HFFc6 (cell line): Measurements from ENCODE around the gene NEDD4. TPM values are rescaled to one million over a fixed set of nuclear protein-coding genes. Genes with fewer than 3 reads are reported as not detected.
"Not testable (repeated sequence)": the region's sequence is repeated elsewhere in the genome, so short reads cannot be mapped to it uniquely, and the experiment has no call there.

Experiments
- DNase-seq: peaks from one replicate; pipeline ENCODE4 v3.0.0-alpha.2; 2018
- H3K27ac Mint-ChIP-seq: 2 replicates; pipeline ENCODE4 v1.8.0; 2020; ENCODE audit warnings: mild to moderate bottlenecking, mixed read lengths
- H3K27me3 Mint-ChIP-seq: 2 replicates; pipeline ENCODE4 v1.8.0; 2021; ENCODE audit warnings: mild to moderate bottlenecking, moderate library complexity, mixed read lengths; ENCODE audit not compliant: insufficient read depth
- H3K36me3 Mint-ChIP-seq: 2 replicates; pipeline ENCODE4 v1.8.0; 2021; ENCODE audit warnings: low read depth, mixed read lengths
- H3K4me1 Mint-ChIP-seq: 2 replicates; pipeline ENCODE4 v1.8.0; 2020; ENCODE audit warnings: low read depth, mixed read lengths
- H3K4me3 Mint-ChIP-seq: 2 replicates; pipeline ENCODE4 v1.8.0; 2020; ENCODE audit warnings: mild to moderate bottlenecking, moderate library complexity, mixed read lengths
- H3K9me3 Mint-ChIP-seq: 2 replicates; pipeline ENCODE4 v1.8.0; 2020; ENCODE audit warnings: mild to moderate bottlenecking, mixed read lengths
- CTCF ChIP-seq: fragments of 200-600 bp; sonication (generic); IDR thresholded peaks from 2 replicates; pipeline ENCODE4 v1.5.0; 2021; ENCODE audit warnings: antibody characterized with exemption, mild to moderate bottlenecking
- total RNA-seq, 6 experiments: library from RNA; stranded (reverse); fragmentation: NEBNext Ultra II Directional; extraction: Animal tissue kit (Norgen Biotek cat#: 25700); gene quantifications; 2 replicates in 1 of 6; 3 replicates in 5 of 6; pipeline ENCODE4 v1.2.3, GENCODE V29; 2021

The NEDD4 gene
- total RNA-seq, 6 experiments from 2014 or later, result 27.0 to 37.7 (median 34.0) TPM

- Mint-ChIP-seq H3K9me3 (no peaks in the 10 kb centered on the region), H3K4me3 (no peak overlapping the region), H3K36me3 (no peaks in the 10 kb centered on the region), H3K27me3 (peaks cover 5% of the 10 kb centered on the region), H3K4me1 (peaks cover 13% of the 10 kb centered on the region), H3K27ac (no peak overlapping the region)
- DNase-seq, result no peak
- TF ChIP-seq CTCF, result peak; percentile 81
These were observed 204.2 kb downstream of the NEDD4 start for GRCh38 chr15:55789066-55789660.

- Mint-ChIP-seq H3K27me3 (peaks cover 6% of the 10 kb centered on the region), H3K27ac (no peak overlapping the region), H3K9me3 (no peaks in the 10 kb centered on the region), H3K36me3 (no peaks in the 10 kb centered on the region), H3K4me3 (no peak overlapping the region), H3K4me1 (peaks cover 1% of the 10 kb centered on the region)
- DNase-seq, result no peak
- no peak for TF ChIP-seq CTCF
These were observed 207.1 kb downstream of the NEDD4 start for GRCh38 chr15:55786341-55786740.

DNA sequence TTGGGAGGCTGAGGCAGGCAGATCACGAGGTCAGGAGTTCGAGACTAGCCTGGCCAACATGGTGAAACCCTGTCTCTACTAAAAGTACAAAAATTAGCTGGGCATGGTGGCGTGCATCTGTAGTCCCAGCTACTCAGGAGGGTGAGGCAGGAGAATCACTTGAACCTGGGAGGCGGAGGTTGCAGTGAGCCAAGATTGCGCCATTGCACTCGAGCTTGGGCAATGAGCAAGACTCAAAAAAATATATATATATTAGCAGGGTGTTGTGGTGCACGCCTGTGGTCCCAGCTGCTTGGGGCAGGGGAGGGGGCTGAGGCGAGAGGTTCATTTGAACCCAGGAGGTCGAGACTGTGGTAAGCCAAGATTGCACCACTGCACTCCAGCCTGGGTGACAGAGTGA is 207.8 kb downstream of the NEDD4 start:
- not testable (repeated sequence) for H3K4me3 Mint-ChIP-seq, H3K9me3 Mint-ChIP-seq, H3K36me3 Mint-ChIP-seq, DNase-seq, H3K4me1 Mint-ChIP-seq, H3K27ac Mint-ChIP-seq, H3K27me3 Mint-ChIP-seq

DNA sequence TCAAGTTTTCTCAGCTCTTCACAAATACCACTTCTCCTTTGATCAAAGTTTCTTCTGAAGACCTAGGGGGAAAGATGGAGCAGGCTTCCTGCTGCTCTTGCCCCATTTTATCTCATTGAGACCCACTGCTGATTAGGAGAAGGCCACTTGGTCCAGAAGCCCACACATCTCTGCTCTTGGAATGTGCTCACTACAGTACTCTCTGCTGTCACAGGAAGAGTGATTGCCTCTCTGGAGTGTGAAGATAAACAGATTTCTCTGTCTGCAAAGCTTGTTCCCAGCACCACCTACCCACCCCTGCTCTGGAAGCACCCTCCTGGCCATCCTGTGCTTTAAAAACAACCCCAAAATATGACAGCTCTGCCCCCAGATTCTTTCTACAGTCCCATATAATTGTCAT is 209.1 kb downstream of the NEDD4 start:
- H3K4me1 Mint-ChIP-seq, result no peaks in the 10 kb centered on the region
- no peak overlapping the region for H3K4me3 Mint-ChIP-seq
- H3K36me3 Mint-ChIP-seq, result no peaks in the 10 kb centered on the region
- TF ChIP-seq CTCF, result no peak
- no peak for DNase-seq
- H3K27me3 Mint-ChIP-seq, result peaks cover 10% of the 10 kb centered on the region
- H3K9me3 Mint-ChIP-seq, result no peaks in the 10 kb centered on the region; the same call in 1 of the 2 replicates
- no peak overlapping the region for H3K27ac Mint-ChIP-seq

GRCh38 chr15:55782901-55783300 is 210.5 kb downstream of the NEDD4 start:
- H3K36me3 Mint-ChIP-seq, result no peaks in the 10 kb centered on the region
- no peak for TF ChIP-seq CTCF
- H3K27me3 Mint-ChIP-seq, result peaks cover 10% of the 10 kb centered on the region
- H3K9me3 Mint-ChIP-seq, result no peaks in the 10 kb centered on the region; the same call in 1 of the 2 replicates
- no peak overlapping the region for H3K27ac Mint-ChIP-seq
- no peaks in the 10 kb centered on the region for H3K4me1 Mint-ChIP-seq
- no peak for DNase-seq
- H3K4me3 Mint-ChIP-seq, result no peak overlapping the region

GRCh38 chr15:55780292-55780691 is 213.1 kb downstream of the NEDD4 start:
- H3K27me3 Mint-ChIP-seq, result peaks cover 11% of the 10 kb centered on the region
- H3K4me3 Mint-ChIP-seq, result no peak overlapping the region
- no peak for TF ChIP-seq CTCF
- DNase-seq, result no peak
- no peaks in the 10 kb centered on the region for H3K36me3 Mint-ChIP-seq
- 0 out of 2 replicates have a peak, but pooled peaks cover 3% of the 10 kb centered on the region for H3K4me1 Mint-ChIP-seq
- H3K27ac Mint-ChIP-seq, result no peak overlapping the region
- no peaks in the 10 kb centered on the region; the same call in 1 of the 2 replicates for H3K9me3 Mint-ChIP-seq
